T-helper 2 cell treated with Interferon-gamma antibody and Interleukin-4, amounts not matched to agents 100 ng/mL and 5 ng/mL, for 36 hours (primary cell): ENCODE data around the gene SLC26A11. TPM values are rescaled to one million over a fixed set of nuclear protein-coding genes. Genes with fewer than 3 reads are reported as not detected.
"Not testable (repeated sequence)": the region's sequence is repeated elsewhere in the genome, so short reads cannot be mapped to it uniquely, and the experiment has no call there.

Source experiments
- intact Hi-C: fragments of 100-400 bp; cut with micrococcal nuclease; formaldehyde crosslinking; loops from one replicate; pipeline ENCODE4 v1.15.1; 2023
- total RNA-seq: library from RNA; stranded (reverse); gene quantifications from 2 replicates; pipeline ENCODE4 v1.2.3, GENCODE V29; 2022

Gene SLC26A11
- total RNA-seq, 1 donor from 2014 or later, result 10.2 TPM

- intact Hi-C loops, result no loop called here
These were observed 23.6 kb downstream of the SLC26A11 start for GRCh38 chr17:80243526-80244433.

- intact Hi-C loops, result not testable (repeated sequence)
These were observed 24.2 kb downstream of the SLC26A11 start for GRCh38 chr17:80244448-80244847.

- intact Hi-C loops, result no loop called here
These were observed 24.8 kb downstream of the SLC26A11 start for GRCh38 chr17:80244871-80245509.

- intact Hi-C loops, result no loop called here
These were observed 25.5 kb downstream of the SLC26A11 start for GRCh38 chr17:80245566-80246265.

GRCh38 chr17:80246266-80246681, 26.0 kb downstream of the SLC26A11 start:
- intact Hi-C loops, result no loop called here

GRCh38 chr17:80246726-80247125, 26.5 kb downstream of the SLC26A11 start:
- intact Hi-C loops, result no loop called here

- intact Hi-C loops, result no loop called here
These were observed 27.3 kb downstream of the SLC26A11 start for GRCh38 chr17:80247561-80247960.

- intact Hi-C loops, result no loop called here
These were observed 28.0 kb downstream of the SLC26A11 start for GRCh38 chr17:80248001-80248893.

GRCh38 chr17:80248894-80249710, 28.9 kb downstream of the SLC26A11 start:
- intact Hi-C loops, result no loop called here

- intact Hi-C loops, result loop anchor here (2.0 to 10.0 kb wide), 2 partner anchors 33 to 257 kb away; no protein-coding TSS in a partner anchor
These were observed 31.7 kb downstream of the SLC26A11 start for GRCh38 chr17:80251966-80252365.

- intact Hi-C loops, result loop anchor here (1.0 to 10.0 kb wide), 4 partner anchors 34 to 258 kb away; partner anchors contain the start of gene EIF4A3
These were observed 32.6 kb downstream of the SLC26A11 start for GRCh38 chr17:80252871-80253270.

GRCh38 chr17:80253631-80254395, 33.6 kb downstream of the SLC26A11 start:
- intact Hi-C loops, result loop anchor here (1.0 to 10.0 kb wide), 4 partner anchors 35 to 259 kb away; partner anchors contain the start of gene EIF4A3

- intact Hi-C loops, result loop anchor here (10.0 kb wide), 1 partner anchor 260 kb away; no protein-coding TSS in a partner anchor
These were observed 34.4 kb downstream of the SLC26A11 start for GRCh38 chr17:80254396-80255251.

- intact Hi-C loops, result loop anchor here (10.0 kb wide), 1 partner anchor 261 kb away; no protein-coding TSS in a partner anchor
These were observed 35.8 kb downstream of the SLC26A11 start for GRCh38 chr17:80256034-80256350.

- intact Hi-C loops, result loop anchor here (10.0 kb wide), 1 partner anchor 263 kb away; no protein-coding TSS in a partner anchor
These were observed 37.5 kb downstream of the SLC26A11 start for GRCh38 chr17:80257716-80258213.

- intact Hi-C loops, result loop anchor here (10.0 kb wide), 1 partner anchor 263 kb away; no protein-coding TSS in a partner anchor
These were observed 38.1 kb downstream of the SLC26A11 start for GRCh38 chr17:80258296-80258695.

GRCh38 chr17:80259457-80260068, 39.3 kb downstream of the SLC26A11 start:
- intact Hi-C loops, result loop anchor here (10.0 kb wide), 1 partner anchor 265 kb away; no protein-coding TSS in a partner anchor
